GM18499 (cell line): ENCODE results near the gene ALDH8A1.

Source experiments
- ATAC-seq: cut with Tn5 transposase; IDR thresholded peaks from one replicate; pipeline ENCODE4 v1.9.1; 2021; ENCODE audit warnings: moderate number of reproducible peaks; ENCODE audit not compliant: insufficient read depth, unreplicated experiment

Gene ALDH8A1

GRCh38 chr6:134880487-134881190 lies 69.3 kb downstream of the ALDH8A1 start:
- no peak for ATAC-seq

- no peak for ATAC-seq
Observed at GRCh38 chr6:134878136-134878535, 71.8 kb downstream of the ALDH8A1 start.

GRCh38 chr6:134875367-134875766 lies 74.5 kb downstream of the ALDH8A1 start:
- no peak for ATAC-seq

DNA sequence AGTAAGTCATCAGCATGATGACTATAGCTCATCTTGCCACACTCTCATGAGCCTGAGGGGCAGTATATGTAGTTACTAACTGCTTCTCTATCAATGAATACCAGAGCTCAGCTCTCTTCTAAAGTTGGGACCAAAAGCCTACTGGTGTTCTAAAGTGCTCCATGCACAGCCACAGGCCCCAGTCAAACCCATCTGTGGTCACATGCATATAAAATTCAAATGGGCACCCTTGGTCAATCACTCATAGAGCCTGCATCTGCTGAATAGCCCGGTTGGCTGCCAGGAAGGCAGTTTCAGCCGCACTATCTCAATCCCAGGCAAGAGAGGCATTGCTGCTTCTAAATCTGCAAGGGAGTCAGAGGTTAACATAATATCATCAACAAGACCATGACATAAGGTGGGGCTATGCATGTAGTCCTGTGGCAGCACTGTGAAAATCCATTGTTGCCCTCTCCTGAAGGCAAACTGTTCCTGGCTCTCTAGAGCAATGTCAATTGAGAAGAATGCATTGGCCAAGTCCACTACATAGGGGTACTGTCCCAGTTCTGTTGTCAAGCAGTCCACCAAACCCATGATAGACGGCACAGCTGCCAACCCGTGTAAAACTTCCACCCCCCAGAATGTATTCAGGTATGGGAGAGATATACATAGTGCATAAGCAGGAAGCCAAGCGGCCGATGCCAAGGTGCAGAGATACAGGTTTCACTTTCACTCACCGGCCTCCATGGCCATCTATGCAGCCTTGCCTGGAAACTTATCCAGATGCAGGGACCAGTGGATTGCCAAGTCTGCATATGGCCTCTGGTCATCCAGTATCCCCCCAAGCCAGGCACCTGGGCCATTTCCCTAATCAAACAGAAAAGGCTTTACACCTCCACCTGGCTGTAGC lies 76.2 kb downstream of the ALDH8A1 start:
- no peak for ATAC-seq

DNA sequence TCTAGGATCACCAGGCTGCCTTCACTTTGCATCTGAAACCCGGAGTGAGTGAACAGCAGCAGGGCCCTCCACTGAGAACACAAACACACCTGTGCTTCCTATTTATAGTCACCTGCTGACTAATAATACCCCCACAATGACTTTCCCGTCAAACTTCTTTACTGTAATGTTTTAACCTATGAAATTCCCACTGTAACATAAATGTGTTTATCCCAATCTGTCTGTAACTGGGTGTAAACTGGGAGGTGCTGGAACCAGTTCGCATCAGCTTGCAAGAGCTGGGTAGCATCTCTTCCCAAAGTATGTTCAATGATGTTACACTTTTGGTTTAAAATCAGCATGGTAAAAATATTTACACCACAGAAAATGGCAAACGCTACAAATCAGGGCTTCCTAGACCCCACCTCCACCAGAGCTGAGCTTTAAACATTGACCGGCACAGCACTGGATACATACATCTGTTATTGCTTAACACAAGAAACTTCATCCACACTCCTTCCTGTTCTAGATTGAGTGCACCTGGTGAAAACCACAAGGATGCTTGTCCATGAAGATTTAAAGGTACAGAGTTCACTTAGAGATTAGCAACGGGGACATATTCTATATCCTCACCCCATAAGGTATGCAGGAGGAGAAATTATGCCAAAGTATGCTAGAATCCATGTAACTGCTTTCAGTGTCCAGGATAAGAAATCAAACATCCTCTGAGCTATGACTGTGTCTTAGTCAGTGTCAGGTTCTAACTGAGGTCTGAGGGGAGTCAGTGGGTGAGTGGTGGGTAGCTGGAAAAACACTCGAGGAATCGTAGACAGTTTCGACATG lies 79.0 kb downstream of the ALDH8A1 start:
- ATAC-seq, result peak; percentile 82

DNA sequence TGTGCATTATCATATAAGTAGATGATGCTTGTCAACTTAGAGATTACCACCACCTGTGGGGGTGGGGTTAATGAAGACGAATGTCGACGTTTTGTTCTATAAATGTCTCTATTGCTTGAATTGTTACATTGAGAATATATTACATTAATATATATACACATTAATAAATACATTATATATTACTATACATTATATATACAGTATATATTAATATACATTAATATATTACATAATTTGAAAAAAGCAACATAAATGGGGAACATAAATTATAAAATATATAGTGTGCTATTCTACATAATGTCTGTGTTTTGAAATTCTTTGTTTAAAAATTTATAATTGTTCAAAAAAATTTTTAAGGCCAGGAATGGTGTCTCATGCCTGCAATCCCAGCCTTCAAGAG lies 81.1 kb downstream of the ALDH8A1 start:
- no peak for ATAC-seq
